ENCODE data around the gene ITPKB.
"Not testable (repeated sequence)": the region's sequence is repeated elsewhere in the genome, so short reads cannot be mapped to it uniquely, and the experiment has no call there.

The ITPKB gene

GRCh38 chr1:226776066-226776465, 37.0 kb upstream of the ITPKB start:
- no peak for DNase-seq (ENCODE audit: low read depth)
- H3K4me3 ChIP-seq (ENCODE audit: low read depth, low read length): no peak overlapping the region
- TF ChIP-seq MYC (IDR thresholded peaks at IDR 0.05; ENCODE audit: low read depth, low read length) (no peak), CTCF (IDR thresholded peaks at IDR 0.05; ENCODE audit: low read depth, low read length) (no peak), POLR2A (IDR thresholded peaks at IDR 0.05; ENCODE audit: extremely low read depth, insufficient read length) (no peak), MAX (IDR thresholded peaks at IDR 0.05; ENCODE audit: low read depth, low read length) (no peak)

GRCh38 chr1:226772446-226773139, 33.5 kb upstream of the ITPKB start:
- H3K4me3 ChIP-seq (ENCODE audit: low read depth, low read length): no peak overlapping the region
- DNase-seq (ENCODE audit: low read depth): peak; percentile 28
- TF ChIP-seq CTCF (IDR thresholded peaks at IDR 0.05; ENCODE audit: low read depth, low read length) (no peak), MAX (IDR thresholded peaks at IDR 0.05; ENCODE audit: low read depth, low read length) (no peak), POLR2A (IDR thresholded peaks at IDR 0.05; ENCODE audit: extremely low read depth, insufficient read length) (no peak), MYC (IDR thresholded peaks at IDR 0.05; ENCODE audit: low read depth, low read length) (no peak)

GRCh38 chr1:226767170-226767569, 28.1 kb upstream of the ITPKB start:
- not testable (repeated sequence) for H3K4me3 ChIP-seq (ENCODE audit: low read depth, low read length)

GRCh38 chr1:226766565-226766964, 27.5 kb upstream of the ITPKB start:
- no peak for TF ChIP-seq MYC (IDR thresholded peaks at IDR 0.05; ENCODE audit: low read depth, low read length)
- TF ChIP-seq CTCF (IDR thresholded peaks at IDR 0.05; ENCODE audit: low read depth, low read length): no peak
- no peak for TF ChIP-seq MAX (IDR thresholded peaks at IDR 0.05; ENCODE audit: low read depth, low read length)
- no peak for TF ChIP-seq POLR2A (IDR thresholded peaks at IDR 0.05; ENCODE audit: extremely low read depth, insufficient read length)
- no peak overlapping the region for H3K4me3 ChIP-seq (ENCODE audit: low read depth, low read length)
- no peak for DNase-seq (ENCODE audit: low read depth)

More at GRCh38 chr1:226767170-226767569, 28.1 kb upstream of the ITPKB start:
- DNase-seq (ENCODE audit: low read depth): not testable (repeated sequence)

GRCh38 chr1:226764533-226764932, 25.5 kb upstream of the ITPKB start:
- no peak for DNase-seq (ENCODE audit: low read depth)
- H3K4me3 ChIP-seq (ENCODE audit: low read depth, low read length): no peak overlapping the region
- TF ChIP-seq MAX (IDR thresholded peaks at IDR 0.05; ENCODE audit: low read depth, low read length) (no peak), CTCF (IDR thresholded peaks at IDR 0.05; ENCODE audit: low read depth, low read length) (no peak), POLR2A (IDR thresholded peaks at IDR 0.05; ENCODE audit: extremely low read depth, insufficient read length) (no peak), MYC (IDR thresholded peaks at IDR 0.05; ENCODE audit: low read depth, low read length) (no peak)

GRCh38 chr1:226763905-226764264, 24.8 kb upstream of the ITPKB start:
- TF ChIP-seq POLR2A (IDR thresholded peaks at IDR 0.05; ENCODE audit: extremely low read depth, insufficient read length) (no peak), MAX (IDR thresholded peaks at IDR 0.05; ENCODE audit: low read depth, low read length) (no peak), MYC (IDR thresholded peaks at IDR 0.05; ENCODE audit: low read depth, low read length) (no peak)
- H3K4me3 ChIP-seq (ENCODE audit: low read depth, low read length): no peak overlapping the region
- no peak for DNase-seq (ENCODE audit: low read depth)
